ENCODE data around the gene UVSSA. TPM values are rescaled to one million over a fixed set of nuclear protein-coding genes. Genes with fewer than 3 reads are reported as not detected.

UVSSA gene
- total and polyA plus RNA-seq, 9 of the 15 experiments (the other 6 are each of a cell fraction or from before 2014, with no cell fraction given): 0.21 to 14.6 (median 3.3) TPM

DNA sequence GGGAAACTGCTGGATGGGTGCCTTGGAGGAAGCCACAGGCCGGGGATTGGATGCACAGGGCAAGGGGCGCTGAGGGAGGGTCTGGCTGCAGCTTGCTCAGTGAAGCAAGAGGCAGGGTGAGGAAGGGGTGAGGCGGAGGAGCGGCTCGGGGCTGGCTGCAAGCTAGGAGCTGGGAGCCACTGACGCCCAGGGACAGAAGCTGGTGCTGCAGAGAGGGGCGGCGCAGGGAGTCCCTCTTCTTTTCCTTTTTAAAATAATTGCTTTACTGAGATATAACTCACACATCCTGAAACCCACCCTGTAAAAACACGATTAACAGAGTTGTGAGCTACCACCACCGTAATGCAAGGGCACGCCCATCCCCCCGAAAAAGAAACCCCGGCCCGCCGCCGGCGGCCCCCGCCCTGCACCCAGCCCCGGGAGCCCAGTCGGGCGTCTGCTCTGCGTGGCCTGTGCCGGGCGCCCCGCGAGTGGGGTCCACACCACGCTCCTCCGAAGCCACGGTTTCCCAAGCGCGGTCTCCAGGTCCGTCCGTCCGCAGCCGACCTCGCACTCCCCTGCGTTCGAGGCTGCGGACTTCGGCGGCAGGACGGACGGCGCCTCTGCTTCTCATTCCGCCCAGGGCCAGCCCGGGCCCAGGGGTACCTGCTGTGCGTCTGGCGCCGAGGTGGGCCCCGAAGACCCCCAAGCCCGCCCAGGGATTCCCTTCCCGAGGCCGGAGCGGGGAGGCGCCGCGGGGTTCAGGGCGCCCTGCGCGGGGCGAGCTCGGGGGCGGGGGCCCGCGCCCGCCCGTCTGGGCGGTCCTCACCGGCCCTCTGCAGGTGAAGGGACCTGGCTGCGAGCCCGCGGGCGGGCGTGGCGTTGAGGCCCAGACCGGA is 866 bp upstream of the UVSSA start (continued):
- TF ChIP-seq POLR2AphosphoS5 (IDR thresholded peaks at IDR 0.05; ENCODE audit: control insufficient read depth, insufficient read depth, low read depth, low read length) (no peak), BRD9 (IDR thresholded peaks at IDR 0.05; ENCODE audit: low read depth, partially characterized antibody) (no peak), CEBPB (tag; IDR thresholded peaks at IDR 0.05) (peak; percentile 26; the same call in 1 of the 2 replicates), GATAD2B (IDR thresholded peaks at IDR 0.05; ENCODE audit: borderline replicate concordance) (0 out of 2 replicates have a peak, but pooled peaks have one; percentile 44), NFIC (IDR thresholded peaks at IDR 0.05) (peak; percentile 65), PCBP1 (IDR thresholded peaks at IDR 0.05; ENCODE audit: low read depth, low read length, poor library complexity, severe bottlenecking) (peak; percentile 30), ZNF263 (CRISPR knock-in tag; IDR thresholded peaks at IDR 0.05; ENCODE audit: borderline replicate concordance) (0 out of 2 replicates have a peak, but pooled peaks have one; percentile 40), NR2F6 (CRISPR knock-in tag; IDR thresholded peaks at IDR 0.05) (peak; percentile 41; the same call in 1 of the 2 replicates), SMAD3 (CRISPR knock-in tag; conservative IDR thresholded peaks at IDR 0.05) (no peak), MTA1 (IDR thresholded peaks at IDR 0.05; ENCODE audit: borderline replicate concordance) (peak; percentile 55; the same call in 1 of the 2 replicates), ZBED1 (IDR thresholded peaks at IDR 0.05) (no peak), CAMTA2 (CRISPR knock-in tag; conservative IDR thresholded peaks at IDR 0.05) (no peak), MTA2 (IDR thresholded peaks at IDR 0.05; ENCODE audit: low read depth) (no peak), CEBPG (CRISPR knock-in tag; IDR thresholded peaks at IDR 0.05) (no peak), CEBPG (tag; conservative IDR thresholded peaks at IDR 0.05 in 1 of 2, IDR thresholded peaks at IDR 0.05 in 1 of 2) (0 out of 4 replicates have a peak, but pooled peaks of 1 of the 2 experiments have one; percentile 22)
- TF ChIP-seq, protein P1, sequence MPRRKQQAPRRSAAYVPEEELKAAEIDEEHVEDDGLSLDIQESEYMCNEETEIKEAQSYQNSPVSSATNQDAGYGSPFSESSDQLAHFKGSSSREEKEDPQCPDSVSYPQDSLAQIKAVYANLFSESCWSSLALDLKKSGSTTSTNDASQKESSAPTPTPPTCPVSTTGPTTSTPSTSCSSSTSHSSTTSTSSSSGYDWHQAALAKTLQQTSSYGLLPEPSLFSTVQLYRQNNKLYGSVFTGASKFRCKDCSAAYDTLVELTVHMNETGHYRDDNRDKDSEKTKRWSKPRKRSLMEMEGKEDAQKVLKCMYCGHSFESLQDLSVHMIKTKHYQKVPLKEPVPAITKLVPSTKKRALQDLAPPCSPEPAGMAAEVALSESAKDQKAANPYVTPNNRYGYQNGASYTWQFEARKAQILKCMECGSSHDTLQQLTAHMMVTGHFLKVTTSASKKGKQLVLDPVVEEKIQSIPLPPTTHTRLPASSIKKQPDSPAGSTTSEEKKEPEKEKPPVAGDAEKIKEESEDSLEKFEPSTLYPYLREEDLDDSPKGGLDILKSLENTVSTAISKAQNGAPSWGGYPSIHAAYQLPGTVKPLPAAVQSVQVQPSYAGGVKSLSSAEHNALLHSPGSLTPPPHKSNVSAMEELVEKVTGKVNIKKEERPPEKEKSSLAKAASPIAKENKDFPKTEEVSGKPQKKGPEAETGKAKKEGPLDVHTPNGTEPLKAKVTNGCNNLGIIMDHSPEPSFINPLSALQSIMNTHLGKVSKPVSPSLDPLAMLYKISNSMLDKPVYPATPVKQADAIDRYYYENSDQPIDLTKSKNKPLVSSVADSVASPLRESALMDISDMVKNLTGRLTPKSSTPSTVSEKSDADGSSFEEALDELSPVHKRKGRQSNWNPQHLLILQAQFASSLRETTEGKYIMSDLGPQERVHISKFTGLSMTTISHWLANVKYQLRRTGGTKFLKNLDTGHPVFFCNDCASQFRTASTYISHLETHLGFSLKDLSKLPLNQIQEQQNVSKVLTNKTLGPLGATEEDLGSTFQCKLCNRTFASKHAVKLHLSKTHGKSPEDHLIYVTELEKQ (CRISPR knock-in tag; IDR thresholded peaks at IDR 0.05): no peak
- TF ChIP-seq, protein P2, sequence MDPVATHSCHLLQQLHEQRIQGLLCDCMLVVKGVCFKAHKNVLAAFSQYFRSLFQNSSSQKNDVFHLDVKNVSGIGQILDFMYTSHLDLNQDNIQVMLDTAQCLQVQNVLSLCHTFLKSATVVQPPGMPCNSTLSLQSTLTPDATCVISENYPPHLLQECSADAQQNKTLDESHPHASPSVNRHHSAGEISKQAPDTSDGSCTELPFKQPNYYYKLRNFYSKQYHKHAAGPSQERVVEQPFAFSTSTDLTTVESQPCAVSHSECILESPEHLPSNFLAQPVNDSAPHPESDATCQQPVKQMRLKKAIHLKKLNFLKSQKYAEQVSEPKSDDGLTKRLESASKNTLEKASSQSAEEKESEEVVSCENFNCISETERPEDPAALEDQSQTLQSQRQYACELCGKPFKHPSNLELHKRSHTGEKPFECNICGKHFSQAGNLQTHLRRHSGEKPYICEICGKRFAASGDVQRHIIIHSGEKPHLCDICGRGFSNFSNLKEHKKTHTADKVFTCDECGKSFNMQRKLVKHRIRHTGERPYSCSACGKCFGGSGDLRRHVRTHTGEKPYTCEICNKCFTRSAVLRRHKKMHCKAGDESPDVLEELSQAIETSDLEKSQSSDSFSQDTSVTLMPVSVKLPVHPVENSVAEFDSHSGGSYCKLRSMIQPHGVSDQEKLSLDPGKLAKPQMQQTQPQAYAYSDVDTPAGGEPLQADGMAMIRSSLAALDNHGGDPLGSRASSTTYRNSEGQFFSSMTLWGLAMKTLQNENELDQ (CRISPR knock-in tag; IDR thresholded peaks at IDR 0.05; ENCODE audit: borderline replicate concordance): 0 out of 2 replicates have a peak, but pooled peaks have one; percentile 41
- TF ChIP-seq, protein P3, sequence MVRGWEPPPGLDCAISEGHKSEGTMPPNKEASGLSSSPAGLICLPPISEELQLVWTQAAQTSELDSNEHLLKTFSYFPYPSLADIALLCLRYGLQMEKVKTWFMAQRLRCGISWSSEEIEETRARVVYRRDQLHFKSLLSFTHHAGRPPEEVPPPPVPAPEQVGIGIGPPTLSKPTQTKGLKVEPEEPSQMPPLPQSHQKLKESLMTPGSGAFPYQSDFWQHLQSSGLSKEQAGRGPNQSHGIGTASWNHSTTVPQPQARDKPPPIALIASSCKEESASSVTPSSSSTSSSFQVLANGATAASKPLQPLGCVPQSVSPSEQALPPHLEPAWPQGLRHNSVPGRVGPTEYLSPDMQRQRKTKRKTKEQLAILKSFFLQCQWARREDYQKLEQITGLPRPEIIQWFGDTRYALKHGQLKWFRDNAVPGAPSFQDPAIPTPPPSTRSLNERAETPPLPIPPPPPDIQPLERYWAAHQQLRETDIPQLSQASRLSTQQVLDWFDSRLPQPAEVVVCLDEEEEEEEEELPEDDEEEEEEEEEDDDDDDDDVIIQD (CRISPR knock-in tag; IDR thresholded peaks at IDR 0.05): peak; percentile 71; the same call in 1 of the 2 replicates
- TF ChIP-seq, protein P4, sequence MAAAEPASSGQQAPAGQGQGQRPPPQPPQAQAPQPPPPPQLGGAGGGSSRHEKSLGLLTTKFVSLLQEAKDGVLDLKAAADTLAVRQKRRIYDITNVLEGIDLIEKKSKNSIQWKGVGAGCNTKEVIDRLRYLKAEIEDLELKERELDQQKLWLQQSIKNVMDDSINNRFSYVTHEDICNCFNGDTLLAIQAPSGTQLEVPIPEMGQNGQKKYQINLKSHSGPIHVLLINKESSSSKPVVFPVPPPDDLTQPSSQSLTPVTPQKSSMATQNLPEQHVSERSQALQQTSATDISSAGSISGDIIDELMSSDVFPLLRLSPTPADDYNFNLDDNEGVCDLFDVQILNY (CRISPR knock-in tag; IDR thresholded peaks at IDR 0.05): peak; percentile 32; the same call in 1 of the 2 replicates

Measured in K562 (cell line).